GM12872 (cell line): ENCODE data around the gene ZC3H8.

Experiments
- CTCF ChIP-seq: IDR thresholded peaks from 3 replicates; pipeline ENCODE4 v1.5.1; 2011; ENCODE audit warnings: low read depth, mild to moderate bottlenecking, low read length, moderate library complexity; ENCODE audit not compliant: insufficient read depth

The ZC3H8 gene

GRCh38 chr2:112290648-112291047, 35.8 kb upstream of the ZC3H8 start:
- no peak for TF ChIP-seq CTCF

DNA sequence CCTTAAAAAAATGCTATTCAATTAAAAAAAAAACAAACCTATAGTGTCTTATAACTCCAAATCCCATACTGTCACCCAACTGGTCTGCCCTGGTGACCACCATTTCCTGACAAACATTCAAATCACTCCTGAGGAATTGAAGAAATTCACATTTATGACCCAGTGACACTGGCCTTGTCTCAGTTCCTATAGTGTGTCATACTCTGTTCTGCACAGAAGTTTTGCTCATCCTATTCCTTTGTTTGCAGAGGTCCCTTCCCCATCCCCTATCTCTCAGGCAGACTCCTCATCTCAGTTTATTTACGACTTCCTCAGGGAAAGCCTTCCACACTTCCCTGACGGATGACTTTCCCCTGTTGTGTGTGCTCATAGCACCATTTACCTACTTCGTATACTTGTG, 35.2 kb upstream of the ZC3H8 start:
- TF ChIP-seq CTCF, result no peak

GRCh38 chr2:112277596-112278220, 22.9 kb upstream of the ZC3H8 start:
- TF ChIP-seq CTCF, result no peak

DNA sequence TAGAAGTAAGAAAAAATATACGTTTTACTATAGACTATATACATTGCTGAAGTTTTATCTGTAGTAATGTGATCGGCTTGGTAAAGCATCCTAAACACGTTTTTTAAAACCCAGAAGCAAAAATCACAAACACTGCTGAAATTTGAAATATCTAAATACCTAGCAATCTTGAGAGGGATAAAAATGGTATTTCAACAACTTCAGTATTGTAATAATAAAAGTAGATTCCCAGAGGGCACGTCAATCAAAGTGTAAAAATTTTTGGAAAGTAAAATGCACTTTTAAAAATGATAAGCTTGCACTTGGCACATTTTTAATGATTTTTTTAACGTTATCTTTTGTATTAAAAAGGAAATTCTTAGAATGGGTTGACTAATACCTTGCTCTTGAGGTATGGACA, 22.1 kb upstream of the ZC3H8 start:
- no peak for TF ChIP-seq CTCF

GRCh38 chr2:112275887-112276773, 21.3 kb upstream of the ZC3H8 start:
- no peak for TF ChIP-seq CTCF

DNA sequence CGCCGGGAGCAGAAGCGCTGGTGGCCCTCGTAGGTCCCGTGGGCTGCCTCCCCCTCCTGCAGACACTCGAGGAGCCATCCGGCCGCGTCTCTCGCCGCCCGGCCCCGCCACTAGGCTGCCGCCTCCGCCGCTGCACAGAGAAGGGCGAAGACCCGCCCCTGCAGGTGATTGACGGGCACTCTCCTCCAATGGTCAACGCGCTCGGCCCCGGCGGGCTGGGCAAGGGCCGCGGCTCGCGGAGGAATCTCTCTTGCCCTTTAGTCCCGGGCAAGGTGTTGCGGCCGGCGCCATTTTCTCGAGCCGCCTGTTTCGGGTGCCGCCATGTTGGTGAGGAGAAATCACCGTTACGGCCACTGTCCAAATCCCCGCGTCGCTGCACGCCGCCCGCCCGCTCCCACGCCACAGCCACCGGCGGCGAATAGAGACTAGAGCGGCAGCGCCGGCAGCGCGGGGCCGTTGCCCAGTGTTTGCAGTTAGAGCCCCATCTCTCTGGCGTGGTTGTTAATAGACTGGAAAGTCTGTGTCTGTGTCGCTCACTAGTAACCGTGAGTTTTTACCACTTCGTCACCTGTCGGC, 20.6 kb upstream of the ZC3H8 start, which contains the start of gene ZC3H6:
Gene ZC3H6, plus strand, starts transcription at position 287 of the 576 bp plus-strand sequence. CDS start 398 bp downstream, outside the sequence.
- TF ChIP-seq CTCF, result no peak

DNA sequence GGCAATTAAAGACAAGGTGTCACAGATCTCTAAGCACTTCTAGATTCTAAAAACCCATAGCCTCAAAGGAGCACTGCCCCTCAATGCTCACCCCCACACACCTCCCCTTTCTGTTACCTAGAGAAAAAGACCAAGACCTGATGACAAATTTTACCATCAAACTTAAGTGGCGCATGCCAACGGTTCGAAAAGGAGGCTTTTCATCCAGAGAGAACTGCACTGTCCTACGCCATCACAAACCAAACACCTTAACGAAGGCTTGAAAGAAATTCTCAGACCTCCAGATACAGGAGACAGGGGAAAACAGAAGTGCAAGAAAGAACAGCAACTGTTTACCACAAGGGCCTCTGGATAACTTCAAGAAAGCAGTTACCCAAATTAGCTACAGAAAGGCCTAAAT, 18.5 kb upstream of the ZC3H8 start:
- no peak for TF ChIP-seq CTCF
